Measurements from ENCODE around the gene DBN1. TPM values are rescaled to one million over a fixed set of nuclear protein-coding genes. Genes with fewer than 3 reads are reported as not detected.

DBN1 gene
- total and polyA plus RNA-seq, 2 donors (not counting 1 experiment from before 2014, with no cell fraction given), result 1.4 to 1.9 TPM

DNA sequence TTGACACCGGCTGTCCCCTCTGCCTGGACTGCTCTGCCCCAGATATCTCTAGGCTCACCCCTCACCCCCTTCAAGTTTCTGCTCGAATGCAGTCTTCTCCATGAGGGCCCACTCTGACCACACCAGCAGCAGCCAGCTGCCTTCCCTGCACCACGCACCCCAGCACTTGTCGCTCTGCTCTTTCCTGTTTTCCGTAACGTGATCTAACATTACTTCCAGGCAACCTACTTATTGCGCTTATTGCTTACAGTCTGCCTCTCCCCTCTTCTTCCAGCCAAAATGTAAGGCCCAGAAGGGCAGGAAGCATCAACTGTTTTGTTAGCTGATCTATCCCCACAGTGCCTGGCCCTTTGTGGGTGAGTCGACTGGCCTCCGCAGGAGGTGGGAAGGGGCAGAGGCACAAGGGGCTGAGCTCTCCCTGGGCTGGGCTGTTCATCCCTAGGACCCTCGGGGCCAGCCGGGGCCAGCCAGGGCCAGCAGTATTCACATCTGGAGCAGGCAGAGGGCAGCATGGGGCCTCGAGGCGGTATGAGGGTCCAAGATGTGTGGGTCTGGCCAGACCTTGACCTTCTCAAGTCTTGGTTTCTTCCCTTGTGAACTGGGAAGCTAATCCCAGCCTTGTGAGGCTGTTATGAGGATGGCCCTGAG lies 11.6 kb upstream of the DBN1 start:
- DNase-seq (no peak), ATAC-seq (ENCODE audit: low read depth) (no peak)
- 80% methylated on average over 13 of the region's 13 CpGs for WGBS (ENCODE audit: insufficient coverage)
- Histone ChIP-seq H3K9ac (ENCODE audit: low read length) (no peak overlapping the region), H3K27me3 (replicated peaks in 1 of 4; ENCODE audit: control extremely low read depth in 1 of 4, control insufficient read depth in 3 of 4, insufficient read depth in 4 of 4, low read length in 3 of 4) (no peaks in the 10 kb centered on the region), H3K4me1 (ENCODE audit: control insufficient read depth in 2 of 2, insufficient read depth in 2 of 2, low read length in 2 of 2) (peaks cover 0 to under 1% of the 10 kb centered on the region in 2 donors), H3K27ac (ENCODE audit: low read length in 2 of 2) (no peak overlapping the region), H3K4me3 (ENCODE audit: control extremely low read depth in 1 of 5, extremely low read depth in 1 of 5, insufficient read depth in 1 of 5, low read depth in 2 of 5, low read length in 4 of 5) (no peak overlapping the region), H3K4me2 (replicated peaks; ENCODE audit: low read depth, low read length, poor library complexity, severe bottlenecking) (no peak overlapping the region), H3K9me3 (ENCODE audit: control extremely low read depth in 1 of 3, control insufficient read depth in 2 of 3, insufficient read depth in 1 of 3, low read length in 2 of 3) (no peaks in the 10 kb centered on the region), H2AFZ (ENCODE audit: insufficient read depth, low read depth, low read length, poor library complexity, severe bottlenecking) (no peak overlapping the region), H3K79me2 (ENCODE audit: control insufficient read depth, insufficient read depth, low read length) (no peaks in the 10 kb centered on the region), H4K20me1 (ENCODE audit: control insufficient read depth, insufficient read depth, low read length, poor library complexity, severe bottlenecking) (no peaks in the 10 kb centered on the region), H3K36me3 (replicated peaks in 1 of 2; ENCODE audit: control extremely low read depth in 1 of 2, control insufficient read depth in 1 of 2, extremely low read depth in 1 of 2, insufficient read depth in 2 of 2, low read length in 1 of 2) (peaks cover 0 to 8% of the 10 kb centered on the region in 2 experiments)
- Mint-ChIP-seq H3K9me3 (ENCODE audit: insufficient read depth) (no peaks in the 10 kb centered on the region), H3K27ac (no peak overlapping the region), H3K27me3 (no peaks in the 10 kb centered on the region), H3K4me3 (no peak overlapping the region), H3K4me1 (peaks cover 1% of the 10 kb centered on the region)
- intact Hi-C loops (cut with micrococcal nuclease), result no loop called here
- TF ChIP-seq CTCF (IDR thresholded peaks at IDR 0.05) (no peak), EZH2 (IDR thresholded peaks at IDR 0.05; ENCODE audit: borderline replicate concordance, insufficient read depth, low read depth, low read length, poor library complexity, severe bottlenecking) (no peak)
- ChIA-PET CTCF (interaction anchor here (0.7 kb wide), 1 partner anchor 1133 kb away, joined by 3 read pairs; no protein-coding TSS in a partner anchor), POLR2A (no interaction called here)

All from B cell (primary cell).